GM19193 (cell line): ENCODE results near the gene LRP2.

ENCODE experiments used
- POLR2A ChIP-seq: IDR thresholded peaks from 4 replicates; pipeline ENCODE4 v1.6.1; 2011; ENCODE audit not compliant: insufficient read depth, insufficient read length; ENCODE audit errors: extremely low read depth

LRP2 gene

GRCh38 chr2:169286624-169287231 lies 75.6 kb downstream of the LRP2 start:
- no peak for TF ChIP-seq POLR2A

- TF ChIP-seq POLR2A, result no peak
These were observed 76.7 kb downstream of the LRP2 start for GRCh38 chr2:169285531-169286235.

GRCh38 chr2:169280502-169280901 lies 81.8 kb downstream of the LRP2 start:
- no peak for TF ChIP-seq POLR2A

GRCh38 chr2:169275696-169276444 lies 86.5 kb downstream of the LRP2 start:
- TF ChIP-seq POLR2A, result no peak

- TF ChIP-seq POLR2A, result no peak
These were observed 90.3 kb downstream of the LRP2 start for GRCh38 chr2:169272010-169272409.

GRCh38 chr2:169265591-169265990 lies 96.7 kb downstream of the LRP2 start:
- TF ChIP-seq POLR2A, result no peak

GRCh38 chr2:169260846-169261642 lies 101.3 kb downstream of the LRP2 start:
- TF ChIP-seq POLR2A, result no peak

- no peak for TF ChIP-seq POLR2A
These were observed 102.1 kb downstream of the LRP2 start for GRCh38 chr2:169260246-169260645.

GRCh38 chr2:169259402-169259801 lies 102.9 kb downstream of the LRP2 start:
- no peak for TF ChIP-seq POLR2A

- TF ChIP-seq POLR2A, result no peak
These were observed 104.2 kb downstream of the LRP2 start for GRCh38 chr2:169258045-169258601.

- TF ChIP-seq POLR2A, result no peak
These were observed 107.6 kb downstream of the LRP2 start for GRCh38 chr2:169254774-169255173.

GRCh38 chr2:169247211-169247610 lies 115.1 kb downstream of the LRP2 start:
- TF ChIP-seq POLR2A, result no peak

- TF ChIP-seq POLR2A, result no peak
These were observed 121.9 kb downstream of the LRP2 start for GRCh38 chr2:169240405-169240804.

- TF ChIP-seq POLR2A, result no peak
These were observed 124.4 kb downstream of the LRP2 start for GRCh38 chr2:169237939-169238338.

GRCh38 chr2:169237286-169237685 lies 125.0 kb downstream of the LRP2 start:
- no peak for TF ChIP-seq POLR2A
